ENCODE measurements around the gene ACMSD.

ACMSD gene

GRCh38 chr2:134910763-134911399 is 72.5 kb downstream of the ACMSD start:
- no peak for DNase-seq

- DNase-seq: no peak
These were observed 73.0 kb downstream of the ACMSD start for GRCh38 chr2:134911400-134911785.

DNA sequence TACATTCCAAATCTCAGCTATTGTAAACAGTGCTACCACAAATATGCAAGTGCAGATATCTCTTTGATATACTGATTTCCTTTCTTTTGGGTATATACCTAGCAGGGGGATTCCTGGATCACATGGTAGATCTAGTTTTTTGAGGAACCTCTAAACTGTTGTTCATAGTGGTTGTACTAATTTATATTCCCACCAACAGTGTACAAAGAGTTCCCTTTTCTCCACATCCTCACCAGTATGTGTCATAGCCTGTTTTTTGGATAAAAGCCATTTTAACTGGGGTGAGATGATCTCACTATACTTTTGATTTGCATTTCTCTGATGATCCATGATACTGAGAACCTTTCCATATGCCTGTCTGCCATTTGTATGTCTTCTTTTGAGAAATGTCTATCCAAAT is 73.9 kb downstream of the ACMSD start:
- DNase-seq: no peak

GRCh38 chr2:134917360-134917865 is 79.0 kb downstream of the ACMSD start:
- DNase-seq: no peak

GRCh38 chr2:134917888-134918525 is 79.6 kb downstream of the ACMSD start:
- DNase-seq: no peak

- DNase-seq: peak; percentile 94
These were observed 80.3 kb downstream of the ACMSD start, which contains the start of gene CCNT2 for GRCh38 chr2:134918526-134919340. Gene CCNT2 (plus strand): TSS chr2:134918822. CDS start chr2:134918855, 33 bp downstream.

DNA sequence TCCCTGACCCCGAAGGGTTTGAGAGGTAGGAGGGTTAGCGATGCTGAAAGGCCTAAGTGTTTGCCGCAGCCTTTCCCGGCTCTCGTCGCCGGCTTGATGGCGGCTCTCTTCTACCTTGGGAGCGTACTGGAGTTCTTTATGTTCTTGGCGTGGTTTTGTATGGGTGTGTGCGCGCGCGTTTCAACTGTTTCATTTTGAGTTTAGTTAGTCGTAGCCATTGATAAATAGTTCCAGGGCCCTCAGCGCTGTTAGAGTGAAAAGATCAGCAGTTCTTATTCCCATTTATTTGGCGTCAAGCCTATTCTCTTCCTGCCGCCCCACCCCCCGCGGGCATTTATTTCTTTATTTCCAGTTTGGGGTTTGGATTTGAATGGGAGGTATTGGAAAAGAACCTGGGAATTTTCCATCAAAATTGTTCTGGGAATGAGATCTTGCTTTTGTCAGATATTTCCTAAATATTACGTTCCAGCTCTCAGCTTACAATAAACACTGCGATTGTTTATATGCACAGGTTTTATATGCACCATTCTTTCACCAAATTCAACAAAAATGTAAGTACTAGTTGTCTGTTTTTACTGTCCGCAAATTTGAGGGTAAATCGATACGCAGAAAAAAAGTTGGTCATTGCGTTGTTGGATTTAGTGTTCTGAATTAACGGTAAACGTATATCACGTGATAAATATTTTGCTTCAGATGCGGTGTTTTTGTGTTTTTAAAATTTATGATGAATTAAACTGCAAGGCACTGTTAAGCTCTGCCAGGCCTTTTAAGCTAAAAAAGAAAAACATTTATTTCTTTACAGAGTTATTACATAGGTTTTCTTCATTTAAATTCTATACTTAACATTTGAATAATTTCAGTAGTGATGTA is 81.2 kb downstream of the ACMSD start:
- no peak for DNase-seq

GRCh38 chr2:134924912-134925311 is 86.5 kb downstream of the ACMSD start:
- no peak for DNase-seq

GRCh38 chr2:134926231-134926931 is 88.0 kb downstream of the ACMSD start:
- DNase-seq: no peak

GRCh38 chr2:134927195-134927594 is 88.8 kb downstream of the ACMSD start:
- no peak for DNase-seq

GRCh38 chr2:134932864-134933526 is 94.6 kb downstream of the ACMSD start:
- no peak for DNase-seq

DNA sequence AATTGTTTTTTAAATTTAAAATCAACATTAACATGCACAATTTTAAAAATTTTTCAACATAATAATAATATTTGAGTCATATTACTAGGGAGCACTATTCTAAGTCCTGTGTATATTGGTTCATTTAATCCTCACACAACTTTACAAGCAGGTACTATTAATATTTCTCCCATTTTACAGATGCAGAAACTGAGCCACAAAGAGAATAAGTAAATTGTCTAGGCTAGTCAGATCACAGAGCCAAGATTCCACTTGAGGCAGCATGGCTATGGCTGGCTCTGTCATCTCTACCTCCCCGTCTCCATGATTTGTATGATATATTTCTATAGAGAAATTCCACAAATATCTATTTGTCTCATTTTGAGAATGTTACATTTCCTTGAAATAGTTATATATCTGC is 95.3 kb downstream of the ACMSD start:
- DNase-seq: no peak

DNA sequence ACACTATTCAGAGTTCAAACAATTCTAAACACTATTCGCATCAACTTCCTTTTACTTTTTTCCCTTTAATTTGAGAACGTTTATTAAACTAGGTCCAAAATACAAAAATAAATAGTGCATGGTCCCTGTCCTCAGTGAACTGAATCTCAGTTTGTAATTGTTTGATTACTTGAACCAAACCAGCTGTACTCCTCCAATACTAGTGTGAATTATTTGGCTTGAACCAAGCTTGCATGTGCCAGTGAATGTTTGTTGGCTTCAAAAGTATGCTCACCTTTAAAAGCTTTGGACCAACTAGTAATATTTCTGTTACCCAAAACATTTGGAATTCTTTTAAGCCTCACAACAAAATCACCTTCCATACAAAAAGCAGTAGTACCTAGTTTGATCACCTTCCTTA is 95.7 kb downstream of the ACMSD start:
- DNase-seq: no peak

- no peak for DNase-seq
These were observed 96.2 kb downstream of the ACMSD start for GRCh38 chr2:134934641-134935040.

DNA sequence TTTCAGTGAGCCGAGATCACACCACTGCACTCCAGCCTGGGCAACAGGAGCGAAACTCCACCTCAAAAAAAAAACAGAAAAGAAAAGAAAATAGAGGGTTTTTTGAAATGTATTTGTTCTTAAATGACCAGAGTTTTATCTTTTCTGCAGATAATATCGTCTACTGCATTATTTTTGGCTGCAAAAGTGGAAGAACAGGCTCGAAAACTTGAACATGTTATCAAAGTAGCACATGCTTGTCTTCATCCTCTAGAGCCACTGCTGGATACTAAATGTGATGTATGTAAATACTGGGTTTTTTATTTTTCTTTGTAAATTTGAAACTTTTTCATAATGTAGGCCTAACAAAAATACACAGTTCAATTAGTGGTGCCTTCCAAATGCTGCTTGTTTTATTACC is 98.3 kb downstream of the ACMSD start:
- DNase-seq: no peak

DNA sequence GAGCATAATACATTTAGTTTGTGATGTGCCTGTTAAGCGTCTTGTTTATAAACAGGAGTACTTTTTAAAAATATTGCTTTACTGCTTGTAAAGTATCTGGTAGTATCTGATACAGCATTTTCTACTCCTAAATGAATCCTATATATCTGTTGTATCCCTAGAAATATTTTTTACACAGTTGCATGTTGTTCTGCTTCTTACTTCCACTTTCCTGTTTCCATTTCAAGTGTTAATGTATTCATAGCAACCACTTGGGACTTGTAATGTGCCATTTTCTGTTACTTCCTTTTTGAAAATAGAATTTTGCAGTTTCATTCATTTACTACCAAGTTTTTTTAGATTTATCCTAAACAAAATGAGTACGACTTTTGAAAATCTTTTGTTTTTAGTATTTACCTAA is 105.1 kb downstream of the ACMSD start:
- peak; percentile 11 for DNase-seq

DNA sequence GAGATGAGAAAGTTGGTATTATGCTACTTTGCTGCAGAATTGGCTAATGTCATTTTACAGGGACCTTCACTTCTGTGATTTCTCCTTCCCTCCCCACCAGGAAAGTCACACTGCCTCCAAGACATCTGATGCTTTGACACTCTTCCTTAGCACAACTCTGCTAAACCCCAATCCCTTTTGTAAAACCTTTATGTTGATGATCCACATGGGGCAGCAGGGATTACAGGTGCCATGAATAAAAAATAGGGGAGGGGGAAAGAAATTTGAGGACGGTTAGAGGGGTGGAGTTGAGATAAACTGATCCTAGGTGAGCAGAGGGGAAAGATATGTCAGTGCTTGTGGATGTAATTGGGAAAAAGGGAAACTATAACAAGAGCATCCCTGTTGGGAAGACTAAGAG is 106.6 kb downstream of the ACMSD start:
- DNase-seq: no peak

DNA sequence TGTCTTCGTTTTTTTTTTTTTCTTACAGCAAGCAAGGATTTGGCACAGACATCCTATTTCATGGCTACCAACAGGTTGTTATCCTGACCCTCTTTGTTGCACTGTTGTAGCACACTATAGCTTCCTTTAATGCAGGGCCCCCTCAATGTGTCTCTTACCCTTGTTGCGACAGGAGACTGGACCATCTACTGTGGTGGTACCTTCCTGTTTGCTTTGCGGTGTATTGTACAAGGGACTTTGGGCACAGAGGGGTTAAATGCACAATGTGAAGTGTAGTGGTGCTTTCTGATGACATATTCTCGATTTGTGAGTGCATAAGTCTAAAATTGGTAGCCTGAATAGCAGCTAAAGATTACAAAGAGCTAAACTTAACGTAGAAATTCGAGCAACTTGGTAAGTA is 107.7 kb downstream of the ACMSD start:
- no peak for DNase-seq

- DNase-seq: no peak
These were observed 111.7 kb downstream of the ACMSD start for GRCh38 chr2:134949981-134950708.

GRCh38 chr2:134950886-134951285 is 112.5 kb downstream of the ACMSD start:
- no peak for DNase-seq

Measured in GF-D8 (cell line).